Activated T-cell treated with anti-CD3 and anti-CD28 coated beads for 1 hour (primary cell): ENCODE measurements around the gene GPR75.

Experiments
- DNase-seq: peaks from one replicate; pipeline ENCODE4 v3.0.0-alpha.2; 2020; ENCODE audit warnings: low read depth

GPR75 gene

GRCh38 chr2:53859206-53860181 is at the start of gene GPR75:
Gene GPR75 (minus strand): TSS chr2:53859967. CDS start chr2:53854756, 5,211 bp downstream.
- DNase-seq: no peak

- DNase-seq: no peak
Measured at GRCh38 chr2:53907582-53907981, 47.8 kb upstream of the GPR75 start.

DNA sequence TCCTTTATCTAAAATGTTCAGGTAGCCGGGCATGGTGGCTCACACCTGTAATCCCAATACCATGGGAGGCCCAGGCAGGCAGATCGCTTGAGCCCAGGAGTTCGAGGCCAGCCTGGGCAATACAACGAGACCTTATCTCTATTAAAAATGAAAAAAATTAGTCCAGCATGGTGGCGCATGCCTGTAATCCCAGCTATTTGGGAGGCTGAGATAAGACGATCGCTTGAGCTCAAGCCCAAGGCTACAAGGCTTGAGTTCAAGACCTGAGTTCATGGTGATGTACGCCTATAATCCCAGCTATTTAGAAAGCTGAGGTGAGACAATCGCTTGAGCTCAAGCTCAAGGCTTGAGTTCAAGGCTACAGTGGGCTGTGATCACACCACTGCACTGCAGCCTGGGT is 45.6 kb upstream of the GPR75 start:
- DNase-seq: no peak

DNA sequence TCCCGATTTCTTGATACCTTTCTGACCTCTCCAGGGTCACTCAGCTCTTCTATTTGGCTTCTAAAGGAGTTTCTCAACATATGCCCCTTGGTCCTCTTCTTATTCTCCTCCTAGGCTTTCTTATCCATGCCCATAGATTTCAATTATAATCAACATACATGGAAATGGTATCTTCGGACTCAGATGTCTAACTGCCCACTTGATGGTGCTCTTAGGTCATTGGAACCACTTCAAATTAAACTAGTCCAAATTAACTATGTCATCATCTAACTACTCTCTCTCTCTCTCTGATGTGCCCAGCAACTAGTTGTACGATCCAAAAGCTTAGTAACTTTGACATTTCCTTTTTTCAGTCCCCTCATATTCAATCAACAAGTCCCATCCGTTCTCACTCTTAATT is 43.2 kb upstream of the GPR75 start:
- no peak for DNase-seq

- no peak for DNase-seq
Measured at GRCh38 chr2:53901192-53901591, 41.4 kb upstream of the GPR75 start.

- DNase-seq: no peak
Measured at GRCh38 chr2:53896864-53897263, 37.1 kb upstream of the GPR75 start.

DNA sequence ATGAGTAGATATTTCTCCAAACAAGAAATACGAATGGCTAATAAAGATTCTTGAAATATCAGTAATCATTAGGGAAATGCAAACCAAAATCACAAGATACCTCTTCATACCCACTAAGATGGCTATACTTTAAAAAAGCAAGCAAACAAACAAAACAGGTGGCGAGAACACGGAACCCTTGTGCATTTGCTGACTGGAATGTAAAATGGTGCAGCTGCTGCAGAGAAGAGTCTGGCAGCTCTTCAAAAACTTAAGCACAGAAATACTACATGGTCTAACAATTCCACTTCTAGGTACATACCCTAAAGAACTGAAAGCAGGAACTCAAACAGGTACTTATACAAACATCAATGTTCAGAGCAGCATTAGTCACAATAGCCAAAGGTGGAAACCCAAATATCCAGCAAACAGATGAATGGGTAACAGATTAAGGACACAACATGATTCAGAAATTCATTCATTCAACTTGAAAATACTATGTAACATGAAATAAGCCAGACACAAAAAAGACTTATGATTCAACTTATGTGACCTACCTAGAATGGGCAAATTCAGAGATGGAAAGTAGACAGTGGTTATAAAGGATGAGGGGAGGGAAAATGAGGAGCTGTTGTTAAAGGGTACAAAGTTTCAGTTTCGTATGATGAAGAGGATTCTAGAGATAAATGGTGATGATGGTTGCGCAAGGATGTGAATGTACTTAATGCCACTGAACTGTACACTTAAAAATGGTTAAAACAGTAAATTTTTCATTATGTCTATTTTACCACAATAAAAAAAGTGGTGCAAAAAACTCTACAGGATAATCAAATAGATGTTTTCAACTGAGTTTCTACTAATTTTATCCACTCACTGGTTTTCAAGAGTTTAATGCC is 26.9 kb upstream of the GPR75 start:
- no peak for DNase-seq

DNA sequence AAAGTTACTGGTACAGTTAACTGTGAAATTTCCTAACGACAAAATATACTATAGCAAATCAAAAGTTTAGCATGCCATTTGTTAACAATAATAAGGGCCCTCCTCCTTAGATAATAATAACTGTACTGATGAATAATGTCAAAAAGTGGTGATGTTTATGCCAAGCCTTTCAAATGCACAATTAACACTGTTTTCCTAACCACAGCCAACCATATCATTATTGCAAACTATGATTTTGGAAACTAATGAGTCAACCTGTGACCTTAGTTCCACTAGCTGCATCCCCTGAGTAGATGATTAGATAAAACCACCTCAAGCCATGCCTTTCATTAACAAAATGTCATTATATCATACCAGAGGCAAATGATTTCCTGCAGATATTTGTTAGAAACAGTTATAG is 25.1 kb upstream of the GPR75 start:
- no peak for DNase-seq

GRCh38 chr2:53881986-53882385 is 22.2 kb upstream of the GPR75 start:
- DNase-seq: no peak

GRCh38 chr2:53881360-53881759 is 21.6 kb upstream of the GPR75 start:
- DNase-seq: no peak

DNA sequence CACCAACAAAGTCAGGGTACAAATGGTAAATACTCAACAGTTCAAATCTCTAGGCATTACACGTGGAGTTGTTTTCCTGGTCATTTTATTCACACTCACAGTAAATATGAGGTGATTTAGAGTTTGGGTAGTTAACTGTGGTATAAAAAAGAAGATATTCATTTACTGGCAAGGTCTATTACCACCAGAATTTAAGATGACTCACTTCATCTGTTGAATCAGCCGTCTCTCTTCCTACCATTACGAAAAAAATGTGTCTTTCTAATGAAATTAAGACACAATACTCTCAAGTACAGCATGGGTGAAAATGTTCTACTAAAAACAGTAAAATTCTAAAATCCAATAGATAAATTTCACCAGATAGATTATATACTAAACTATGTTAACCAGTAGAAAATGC is 21.0 kb upstream of the GPR75 start:
- no peak for DNase-seq

- no peak for DNase-seq
Measured at GRCh38 chr2:53877556-53877955, 17.8 kb upstream of the GPR75 start.

DNA sequence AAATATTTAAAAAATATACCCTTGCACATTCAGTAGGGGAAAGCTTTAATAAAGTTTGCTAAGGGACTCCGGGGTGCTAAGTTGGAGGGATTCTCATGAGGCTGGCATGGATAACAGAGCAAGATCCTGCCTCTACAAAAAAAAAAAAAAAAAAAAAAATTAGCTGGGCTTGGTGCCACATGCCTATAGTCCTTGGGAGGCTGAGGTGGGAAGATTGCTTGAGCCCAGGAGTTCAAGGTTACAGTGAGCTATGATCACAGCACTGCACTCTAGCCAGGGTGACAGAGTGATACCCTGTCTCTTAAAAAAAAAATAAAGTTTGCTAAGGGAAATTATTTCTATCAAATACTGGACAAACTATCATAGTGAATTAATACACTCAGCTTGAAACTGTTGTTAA is 17.3 kb upstream of the GPR75 start:
- no peak for DNase-seq

GRCh38 chr2:53874401-53874950 is 14.7 kb upstream of the GPR75 start:
- no peak for DNase-seq

DNA sequence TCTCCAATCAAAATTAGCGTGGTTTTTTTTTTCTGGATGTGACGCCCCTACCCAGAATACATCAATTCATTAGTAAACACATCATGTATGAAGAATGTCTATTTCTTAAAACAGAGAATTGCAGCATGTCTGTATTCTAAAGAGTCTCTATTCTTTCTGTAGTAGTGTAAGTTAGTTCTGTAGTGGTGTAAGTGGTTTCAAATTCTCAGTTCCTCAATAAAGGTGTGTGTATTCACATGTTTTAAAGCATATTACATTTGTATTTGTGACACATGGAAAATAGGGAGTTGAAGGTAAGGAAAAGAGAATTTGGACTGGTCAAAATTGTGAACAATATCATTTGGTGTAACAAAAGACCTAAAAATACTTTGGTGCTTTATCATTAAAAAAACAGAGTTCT is 8.0 kb upstream of the GPR75 start:
- no peak for DNase-seq

DNA sequence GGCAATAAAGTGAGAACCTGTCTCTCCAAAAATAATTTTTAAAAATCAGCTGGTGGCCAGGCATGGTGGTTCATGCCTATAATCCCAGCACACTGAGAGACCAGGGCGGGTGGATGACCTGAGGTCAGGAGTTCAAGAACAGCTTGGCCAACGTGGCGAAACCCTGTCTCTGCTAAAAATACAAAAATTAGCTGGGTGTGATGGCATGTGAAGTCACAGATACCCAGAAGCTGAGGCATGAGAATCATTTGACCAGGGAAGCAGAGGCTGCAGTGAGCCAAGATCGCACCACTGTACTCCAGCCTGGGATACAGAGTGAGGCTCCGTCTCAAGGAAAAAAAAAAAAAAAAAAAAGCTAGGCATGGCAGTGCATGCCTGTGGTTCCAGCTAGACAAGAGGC is 7.4 kb upstream of the GPR75 start:
- DNase-seq: no peak

DNA sequence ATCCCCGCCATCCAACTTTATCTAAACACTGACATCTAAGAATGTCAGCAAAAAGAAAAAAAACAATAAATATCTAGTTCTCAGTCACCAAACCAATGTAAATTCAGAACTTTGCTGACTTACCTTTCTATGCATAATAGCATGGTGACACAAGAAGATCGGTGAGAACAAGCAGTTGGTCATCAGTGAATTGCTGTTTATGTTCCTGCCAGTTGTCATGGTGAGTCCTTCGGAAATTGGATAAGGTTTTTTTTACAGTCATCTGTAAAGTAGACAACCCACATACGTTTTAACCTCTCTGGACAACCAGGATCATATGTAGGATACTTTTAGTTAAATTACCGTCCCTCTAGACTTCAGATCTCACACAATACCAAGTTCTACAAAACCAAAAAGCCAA is 6.2 kb upstream of the GPR75 start:
- DNase-seq: no peak

DNA sequence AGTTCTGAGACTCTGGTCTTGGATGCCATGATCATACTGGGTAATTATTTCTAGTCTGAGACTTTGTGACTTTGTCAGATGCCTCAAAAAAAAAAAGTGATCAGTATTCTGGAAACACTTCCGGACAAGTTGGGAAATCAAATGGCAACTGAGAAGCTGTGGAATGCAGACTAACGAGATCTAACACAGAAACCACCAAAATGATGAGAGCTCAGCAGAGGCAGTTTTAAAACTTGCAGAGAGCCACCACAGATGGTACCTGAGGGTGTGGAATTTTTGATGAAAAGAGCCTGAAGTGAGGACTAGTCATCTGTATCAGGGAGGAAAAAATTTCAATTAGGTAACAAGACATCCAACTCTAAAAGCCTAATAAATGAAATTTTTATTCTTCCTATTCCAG is 5.5 kb upstream of the GPR75 start:
- DNase-seq: no peak

DNA sequence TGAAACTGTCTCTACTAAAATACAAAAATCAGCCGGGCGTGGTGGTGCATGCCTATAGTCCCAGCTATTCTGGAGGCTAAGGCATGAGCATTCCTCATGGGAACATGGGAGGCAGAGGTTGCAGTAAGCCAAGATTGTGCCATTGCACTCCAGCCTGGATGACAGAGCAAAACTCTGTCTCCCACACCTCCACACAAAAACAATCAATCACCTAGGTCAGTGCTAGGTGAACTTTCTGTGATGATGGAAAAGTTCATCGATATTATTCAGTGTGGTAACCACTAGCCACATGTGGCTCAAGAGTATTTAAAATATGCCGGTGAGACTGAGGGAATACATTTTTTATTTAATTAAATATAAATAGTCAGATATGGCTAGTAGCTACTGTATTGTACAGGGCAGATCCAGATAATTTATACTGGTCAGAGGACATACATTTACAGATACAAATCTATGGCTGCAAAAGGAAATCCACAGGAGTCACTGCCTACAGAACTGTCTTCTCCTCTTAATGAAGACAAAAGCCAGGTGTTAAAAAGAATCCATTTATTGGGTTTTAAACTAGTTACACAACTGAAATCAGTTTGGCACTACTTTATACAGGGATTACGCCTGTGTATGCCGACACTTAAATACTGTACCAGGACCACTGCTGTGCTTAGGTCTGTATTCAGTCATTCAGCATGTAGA is 3.9 kb upstream of the GPR75 start:
- no peak for DNase-seq

DNA sequence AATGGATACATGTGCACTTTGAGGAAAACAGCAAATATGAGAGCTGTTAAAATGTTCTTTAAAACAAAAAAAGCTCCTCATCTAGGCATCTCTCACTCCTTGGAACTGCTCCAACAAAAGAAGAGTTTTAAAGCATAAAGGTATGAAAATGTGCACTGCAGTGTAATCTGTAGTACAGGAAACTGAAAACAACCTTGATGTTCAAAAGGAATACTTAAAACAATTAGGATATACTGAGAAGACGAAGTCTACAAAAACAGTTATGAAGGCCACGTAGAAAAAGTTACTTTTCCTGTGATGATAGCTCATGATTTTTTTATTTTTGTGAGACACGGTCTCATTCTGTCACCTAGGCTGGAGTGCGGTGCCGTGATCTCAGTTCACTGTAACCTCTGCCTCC is 2.1 kb upstream of the GPR75 start:
- DNase-seq: no peak

GRCh38 chr2:53856272-53856671 is 3.5 kb downstream of the GPR75 start:
- DNase-seq: no peak

- no peak for DNase-seq
Measured at GRCh38 chr2:53854678-53855077, 5.1 kb downstream of the GPR75 start.
